ENCODE data around the gene BNC2.

Gene BNC2

DNA sequence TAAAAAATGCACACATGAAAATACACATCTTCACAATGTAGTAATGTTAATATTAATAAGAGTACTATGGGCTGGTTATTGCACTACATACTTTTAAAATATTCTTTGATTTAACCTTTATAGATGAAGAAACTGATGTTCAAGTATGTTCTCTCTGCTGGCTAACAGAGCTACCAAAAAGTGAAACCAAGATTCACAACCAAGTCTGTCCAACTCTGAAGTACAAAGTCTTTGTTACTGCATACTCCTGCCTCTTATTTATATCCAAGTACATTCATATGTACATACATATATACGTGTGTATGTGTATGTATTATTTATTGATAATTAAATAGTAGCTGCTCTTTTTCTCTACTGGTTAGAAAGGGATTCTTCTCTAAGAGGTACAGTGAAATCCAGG, 325.6 kb downstream of the BNC2 start:
- no peaks in the 10 kb centered on the region for H3K27me3 ChIP-seq (replicated peaks; ENCODE audit: insufficient read depth, low read length)
- no peak for DNase-seq
- H3F3A ChIP-seq (ENCODE audit: insufficient read depth, low read length) = no peaks in the 10 kb centered on the region
- no peaks in the 10 kb centered on the region for H3K36me3 ChIP-seq (replicated peaks; ENCODE audit: insufficient read depth, low read length)
- H3K9me3 ChIP-seq (replicated peaks; ENCODE audit: insufficient read depth, low read length) = no peaks in the 10 kb centered on the region
- no peaks in the 10 kb centered on the region for H3K79me2 ChIP-seq (ENCODE audit: low read length)
- H3K9me2 ChIP-seq (replicated peaks; ENCODE audit: insufficient read depth, low read length) = no peaks in the 10 kb centered on the region
- no peak overlapping the region for H2AFZ ChIP-seq (ENCODE audit: low read length)
- no peaks in the 10 kb centered on the region for H4K20me1 ChIP-seq (ENCODE audit: insufficient read depth, low read length)
- H3K4me2 ChIP-seq (ENCODE audit: low read depth, low read length) = no peak overlapping the region
- no peaks in the 10 kb centered on the region for H3K4me1 ChIP-seq (ENCODE audit: low read length)
- no peak overlapping the region for H3K27ac ChIP-seq (ENCODE audit: low read length)
- H3K4me3 ChIP-seq (ENCODE audit: low read length) = no peak overlapping the region
- no peak overlapping the region for H3K9ac ChIP-seq (ENCODE audit: low read length)
- TF ChIP-seq, protein P1, sequence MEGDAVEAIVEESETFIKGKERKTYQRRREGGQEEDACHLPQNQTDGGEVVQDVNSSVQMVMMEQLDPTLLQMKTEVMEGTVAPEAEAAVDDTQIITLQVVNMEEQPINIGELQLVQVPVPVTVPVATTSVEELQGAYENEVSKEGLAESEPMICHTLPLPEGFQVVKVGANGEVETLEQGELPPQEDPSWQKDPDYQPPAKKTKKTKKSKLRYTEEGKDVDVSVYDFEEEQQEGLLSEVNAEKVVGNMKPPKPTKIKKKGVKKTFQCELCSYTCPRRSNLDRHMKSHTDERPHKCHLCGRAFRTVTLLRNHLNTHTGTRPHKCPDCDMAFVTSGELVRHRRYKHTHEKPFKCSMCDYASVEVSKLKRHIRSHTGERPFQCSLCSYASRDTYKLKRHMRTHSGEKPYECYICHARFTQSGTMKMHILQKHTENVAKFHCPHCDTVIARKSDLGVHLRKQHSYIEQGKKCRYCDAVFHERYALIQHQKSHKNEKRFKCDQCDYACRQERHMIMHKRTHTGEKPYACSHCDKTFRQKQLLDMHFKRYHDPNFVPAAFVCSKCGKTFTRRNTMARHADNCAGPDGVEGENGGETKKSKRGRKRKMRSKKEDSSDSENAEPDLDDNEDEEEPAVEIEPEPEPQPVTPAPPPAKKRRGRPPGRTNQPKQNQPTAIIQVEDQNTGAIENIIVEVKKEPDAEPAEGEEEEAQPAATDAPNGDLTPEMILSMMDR (IDR thresholded peaks at IDR 0.05; ENCODE audit: low read length) = no peak
- TF ChIP-seq EZH2 (optimal IDR thresholded peaks at IDR 0.05; ENCODE audit: low read depth, low read length) (no peak), EZH2phosphoT487 (IDR thresholded peaks at IDR 0.05; ENCODE audit: low read length) (no peak)

DNA sequence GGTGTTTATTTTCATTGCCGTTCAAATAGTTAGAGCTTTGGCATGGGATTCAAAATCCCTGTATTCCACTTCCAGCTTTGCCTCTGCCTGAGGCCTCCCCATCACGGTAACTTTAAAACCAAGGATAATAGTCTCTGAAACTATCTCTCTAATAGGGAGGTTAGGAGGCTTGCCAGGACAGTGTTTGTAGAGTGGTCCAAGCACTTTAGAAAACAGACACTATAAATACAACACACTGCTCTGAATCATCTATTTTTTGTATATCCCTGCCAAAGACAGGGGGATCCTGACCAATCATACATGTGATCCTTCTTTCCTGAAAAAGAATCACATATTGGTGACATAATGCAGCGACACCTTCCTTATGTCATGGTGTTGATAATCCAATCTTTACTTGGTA, 326.8 kb downstream of the BNC2 start:
- Histone ChIP-seq H3K27ac (ENCODE audit: low read length) (no peak overlapping the region), H3K4me2 (ENCODE audit: low read depth, low read length) (no peak overlapping the region), H3K79me2 (ENCODE audit: low read length) (no peaks in the 10 kb centered on the region), H2AFZ (ENCODE audit: low read length) (no peak overlapping the region), H3K9me3 (replicated peaks; ENCODE audit: insufficient read depth, low read length) (no peaks in the 10 kb centered on the region), H3F3A (ENCODE audit: insufficient read depth, low read length) (no peaks in the 10 kb centered on the region), H4K20me1 (ENCODE audit: insufficient read depth, low read length) (no peaks in the 10 kb centered on the region), H3K4me1 (ENCODE audit: low read length) (no peaks in the 10 kb centered on the region), H3K36me3 (replicated peaks; ENCODE audit: insufficient read depth, low read length) (no peaks in the 10 kb centered on the region), H3K27me3 (replicated peaks; ENCODE audit: insufficient read depth, low read length) (no peaks in the 10 kb centered on the region), H3K9me2 (replicated peaks; ENCODE audit: insufficient read depth, low read length) (no peaks in the 10 kb centered on the region), H3K9ac (ENCODE audit: low read length) (no peak overlapping the region), H3K4me3 (ENCODE audit: low read length) (no peak overlapping the region)
- TF ChIP-seq EZH2phosphoT487 (IDR thresholded peaks at IDR 0.05; ENCODE audit: low read length) (no peak), EZH2 (optimal IDR thresholded peaks at IDR 0.05; ENCODE audit: low read depth, low read length) (no peak)
- TF ChIP-seq, protein P1 (IDR thresholded peaks at IDR 0.05; ENCODE audit: low read length) = no peak
- DNase-seq = no peak

DNA sequence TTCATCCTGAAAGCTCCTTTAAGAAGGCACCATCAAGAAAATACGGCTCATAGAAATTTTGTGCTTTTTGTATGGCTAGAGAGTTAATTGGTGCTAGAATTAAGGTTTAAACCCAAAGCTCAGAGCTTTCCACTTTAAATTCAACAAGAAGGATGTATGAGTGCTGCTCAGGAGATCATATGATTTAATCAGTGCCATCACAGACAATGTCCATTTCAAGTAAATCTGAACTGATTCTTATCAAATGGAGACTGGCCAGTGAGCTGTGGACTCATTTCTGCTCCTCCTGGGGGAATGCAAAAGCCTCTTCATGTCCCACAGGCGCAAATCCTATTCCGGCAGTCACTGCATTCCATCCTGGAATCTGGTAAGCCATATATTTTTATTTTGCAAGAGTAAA, 327.2 kb downstream of the BNC2 start:
- DNase-seq = no peak
- H3K27ac ChIP-seq (ENCODE audit: low read length) = no peak overlapping the region

More for the DNA sequence above, 327.2 kb downstream of the BNC2 start:
- Histone ChIP-seq H4K20me1 (ENCODE audit: insufficient read depth, low read length) (no peaks in the 10 kb centered on the region), H3K9me3 (replicated peaks; ENCODE audit: insufficient read depth, low read length) (no peaks in the 10 kb centered on the region), H3K4me1 (ENCODE audit: low read length) (no peaks in the 10 kb centered on the region), H2AFZ (ENCODE audit: low read length) (no peak overlapping the region), H3K9me2 (replicated peaks; ENCODE audit: insufficient read depth, low read length) (no peaks in the 10 kb centered on the region), H3K27me3 (replicated peaks; ENCODE audit: insufficient read depth, low read length) (no peaks in the 10 kb centered on the region), H3F3A (ENCODE audit: insufficient read depth, low read length) (no peaks in the 10 kb centered on the region), H3K9ac (ENCODE audit: low read length) (no peak overlapping the region), H3K36me3 (replicated peaks; ENCODE audit: insufficient read depth, low read length) (no peaks in the 10 kb centered on the region), H3K4me3 (ENCODE audit: low read length) (no peak overlapping the region), H3K4me2 (ENCODE audit: low read depth, low read length) (no peak overlapping the region), H3K79me2 (ENCODE audit: low read length) (no peaks in the 10 kb centered on the region)
- TF ChIP-seq, protein P1 (IDR thresholded peaks at IDR 0.05; ENCODE audit: low read length) = no peak
- no peak for TF ChIP-seq EZH2phosphoT487 (IDR thresholded peaks at IDR 0.05; ENCODE audit: low read length)
- TF ChIP-seq EZH2 (optimal IDR thresholded peaks at IDR 0.05; ENCODE audit: low read depth, low read length) = no peak

All from MM.1S (cell line).